Stomach (tissue), 4 donors: ENCODE data around the gene FOXK2.
A peak's percentile ranks its signal among the peaks of the same experiment; 100 is the strongest.

Experiments used
- CTCF ChIP-seq, 7 experiments: fragments of 450-650 bp in 4 of 7; fragments of 200-600 bp in 3 of 7; sonication (generic) in 3 of 7; IDR thresholded peaks; one replicate each; pipeline ENCODE4 v1.5.1; 2016 to 2019; ENCODE audit warnings: antibody characterized with exemption in 7 of 7, control low read depth in 2 of 7, mild to moderate bottlenecking in 1 of 7
- POLR2AphosphoS5 ChIP-seq, 3 donors: sonication (generic); formaldehyde crosslinking; IDR thresholded peaks; one replicate each; pipeline ENCODE4 v1.6.1; 2016; ENCODE audit warnings: antibody characterized with exemption in 3 of 3

DNA sequence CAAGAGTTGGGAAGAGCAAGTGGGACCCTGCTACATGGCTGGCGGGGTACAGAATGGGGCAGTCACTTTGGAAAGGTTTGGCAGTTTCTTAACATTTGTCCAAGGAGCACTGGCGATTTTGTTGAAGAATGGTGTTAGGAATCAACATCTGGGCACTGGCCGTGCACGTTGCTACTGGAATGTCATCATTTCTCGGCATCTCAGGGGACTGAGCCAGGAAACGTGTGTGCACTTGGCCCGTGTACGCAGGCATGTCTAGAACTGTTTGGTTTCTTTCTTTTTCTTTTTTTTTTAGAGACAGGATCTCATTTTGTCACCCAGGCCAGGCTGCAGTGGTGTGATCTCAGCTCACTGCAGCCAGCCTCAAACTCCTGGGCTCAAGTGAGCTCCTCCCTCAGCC is 17.3 kb upstream of the FOXK2 start:
- TF ChIP-seq POLR2AphosphoS5 (IDR thresholded peaks at IDR 0.05) (peak in 2 of 3 donors; percentile 32 to 34), CTCF (IDR thresholded peaks at IDR 0.05) (no peak)
